Measurements from ENCODE around the gene DNAJC8.

DNAJC8 gene

GRCh38 chr1:28199328-28200233 is 33.2 kb downstream of the DNAJC8 start:
- DNase-seq: peak; percentile 57

GRCh38 chr1:28197682-28198415 is 35.0 kb downstream of the DNAJC8 start:
- no peak for DNase-seq

GRCh38 chr1:28196330-28196729 is 36.5 kb downstream of the DNAJC8 start:
- DNase-seq: no peak

GRCh38 chr1:28195780-28196179 is 37.0 kb downstream of the DNAJC8 start:
- DNase-seq: no peak

GRCh38 chr1:28194326-28195035 is 38.3 kb downstream of the DNAJC8 start:
- DNase-seq: no peak

GRCh38 chr1:28193701-28194161 is 39.1 kb downstream of the DNAJC8 start:
- DNase-seq: no peak

GRCh38 chr1:28190996-28191645 is 41.7 kb downstream of the DNAJC8 start:
- DNase-seq: no peak

- no peak for DNase-seq
Observed at GRCh38 chr1:28190337-28190979, 42.4 kb downstream of the DNAJC8 start.

- DNase-seq: no peak
Observed at GRCh38 chr1:28185071-28185470, 47.8 kb downstream of the DNAJC8 start.

- DNase-seq: no peak
Observed at GRCh38 chr1:28180306-28181305, 52.2 kb downstream of the DNAJC8 start.

- DNase-seq: no peak
Observed at GRCh38 chr1:28178690-28179485, 53.9 kb downstream of the DNAJC8 start.

GRCh38 chr1:28176492-28177470 is 56.0 kb downstream of the DNAJC8 start, which contains the start of gene PTAFR:
PTAFR (minus strand) TSS chr1:28176690; CDS start chr1:28151021, 25,669 bp downstream.
- peak; percentile 76 for DNase-seq

GRCh38 chr1:28175955-28176485 is 56.8 kb downstream of the DNAJC8 start:
- no peak for DNase-seq

- DNase-seq: no peak
Observed at GRCh38 chr1:28173980-28174297, 58.9 kb downstream of the DNAJC8 start.

GRCh38 chr1:28173151-28173979 is 59.5 kb downstream of the DNAJC8 start:
- peak; percentile 60 for DNase-seq

- peak; percentile 70 for DNase-seq
Observed at GRCh38 chr1:28172713-28173150, 60.1 kb downstream of the DNAJC8 start.

GRCh38 chr1:28171246-28171645 is 61.6 kb downstream of the DNAJC8 start:
- DNase-seq: no peak
